ENCODE data around the gene RCBTB2. TPM values are rescaled to one million over a fixed set of nuclear protein-coding genes. Genes with fewer than 3 reads are reported as not detected.

RCBTB2 gene
- total RNA-seq, 1 donor from 2014 or later = 4.3 TPM

- Histone ChIP-seq H3K9me3 (ENCODE audit: insufficient read depth, low read depth, low read length) (peaks cover 2% of the 10 kb centered on the region), H3K36me3 (ENCODE audit: insufficient read depth, low read length) (no peaks in the 10 kb centered on the region), H3K9ac (ENCODE audit: low read length) (no peak overlapping the region), H3K4me3 (ENCODE audit: insufficient read depth, low read depth, low read length) (no peak overlapping the region), H3K4me2 (ENCODE audit: low read length) (peak overlapping the region; percentile 52), H3K4me1 (ENCODE audit: insufficient read depth, low read length) (peaks cover 12% of the 10 kb centered on the region), H3K27ac (ENCODE audit: low read depth, low read length) (no peak overlapping the region), H4K20me1 (ENCODE audit: insufficient read depth, low read length) (no peaks in the 10 kb centered on the region), H2AFZ (ENCODE audit: low read depth, low read length) (no peak overlapping the region), H3K79me2 (ENCODE audit: insufficient read depth, low read length) (no peaks in the 10 kb centered on the region), H3K27me3 (ENCODE audit: insufficient read depth, low read length) (no peaks in the 10 kb centered on the region)
- TF ChIP-seq, protein P1, sequence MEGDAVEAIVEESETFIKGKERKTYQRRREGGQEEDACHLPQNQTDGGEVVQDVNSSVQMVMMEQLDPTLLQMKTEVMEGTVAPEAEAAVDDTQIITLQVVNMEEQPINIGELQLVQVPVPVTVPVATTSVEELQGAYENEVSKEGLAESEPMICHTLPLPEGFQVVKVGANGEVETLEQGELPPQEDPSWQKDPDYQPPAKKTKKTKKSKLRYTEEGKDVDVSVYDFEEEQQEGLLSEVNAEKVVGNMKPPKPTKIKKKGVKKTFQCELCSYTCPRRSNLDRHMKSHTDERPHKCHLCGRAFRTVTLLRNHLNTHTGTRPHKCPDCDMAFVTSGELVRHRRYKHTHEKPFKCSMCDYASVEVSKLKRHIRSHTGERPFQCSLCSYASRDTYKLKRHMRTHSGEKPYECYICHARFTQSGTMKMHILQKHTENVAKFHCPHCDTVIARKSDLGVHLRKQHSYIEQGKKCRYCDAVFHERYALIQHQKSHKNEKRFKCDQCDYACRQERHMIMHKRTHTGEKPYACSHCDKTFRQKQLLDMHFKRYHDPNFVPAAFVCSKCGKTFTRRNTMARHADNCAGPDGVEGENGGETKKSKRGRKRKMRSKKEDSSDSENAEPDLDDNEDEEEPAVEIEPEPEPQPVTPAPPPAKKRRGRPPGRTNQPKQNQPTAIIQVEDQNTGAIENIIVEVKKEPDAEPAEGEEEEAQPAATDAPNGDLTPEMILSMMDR (IDR thresholded peaks at IDR 0.05; ENCODE audit: insufficient read depth, low read depth, low read length) = no peak
- no peak for TF ChIP-seq EZH2 (IDR thresholded peaks at IDR 0.05; ENCODE audit: insufficient read depth, low read length)
- FAIRE-seq (no peak), DNase-seq (ENCODE audit: low read depth) (no peak)
- H3K4me1 Mint-ChIP-seq (ENCODE audit: low read depth, unreplicated experiment) = no peaks in the 10 kb centered on the region
- no peak overlapping the region for H3K27ac Mint-ChIP-seq (ENCODE audit: unreplicated experiment)
- H3K4me3 Mint-ChIP-seq (ENCODE audit: unreplicated experiment) = no peak overlapping the region
- no peaks in the 10 kb centered on the region for H3K27me3 Mint-ChIP-seq (ENCODE audit: low read depth, unreplicated experiment)
- H3K36me3 Mint-ChIP-seq (ENCODE audit: low read depth, unreplicated experiment) = peaks cover 5% of the 10 kb centered on the region
- H3K9me3 Mint-ChIP-seq (ENCODE audit: unreplicated experiment) = peaks cover 14% of the 10 kb centered on the region
These were observed 83.2 kb downstream of the RCBTB2 start for GRCh38 chr13:48449656-48450055.

DNA sequence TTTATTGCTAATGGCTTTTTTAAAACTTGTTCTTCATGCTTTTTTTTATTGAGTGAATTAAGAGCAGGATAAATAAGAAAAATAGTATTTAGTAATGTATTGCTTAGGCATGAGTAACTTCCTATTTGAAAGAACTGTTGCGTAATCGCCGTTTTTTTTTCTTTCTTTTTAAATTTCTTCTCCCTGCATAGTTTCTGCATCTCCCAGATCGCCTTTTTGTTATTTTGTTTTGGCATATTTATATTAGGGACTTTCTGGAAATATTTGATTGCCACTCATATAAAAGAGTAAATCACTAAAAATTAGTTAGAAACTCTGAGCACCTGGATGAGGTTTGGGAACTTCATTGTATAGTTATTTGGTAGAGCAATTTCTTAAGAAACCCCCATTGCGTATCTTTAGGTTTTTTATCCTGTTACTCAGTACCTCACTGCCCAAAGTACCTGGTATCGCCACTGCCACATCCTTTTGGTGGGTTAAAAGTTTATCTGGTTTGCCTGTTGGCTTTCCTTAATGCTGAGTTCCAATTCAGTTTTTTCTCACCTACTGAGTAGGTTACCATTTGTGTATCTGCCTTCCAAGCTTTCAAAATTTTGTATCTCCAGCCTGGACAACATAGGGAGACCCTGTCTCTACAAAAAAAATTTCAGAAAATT lies 83.8 kb downstream of the RCBTB2 start:
- Histone ChIP-seq H3K4me2 (ENCODE audit: low read length) (peak overlapping the region; percentile 52), H3K27me3 (ENCODE audit: insufficient read depth, low read length) (no peaks in the 10 kb centered on the region), H3K9ac (ENCODE audit: low read length) (no peak overlapping the region), H3K9me3 (ENCODE audit: insufficient read depth, low read depth, low read length) (peaks cover 2% of the 10 kb centered on the region), H2AFZ (ENCODE audit: low read depth, low read length) (no peak overlapping the region), H3K36me3 (ENCODE audit: insufficient read depth, low read length) (no peaks in the 10 kb centered on the region), H3K79me2 (ENCODE audit: insufficient read depth, low read length) (no peaks in the 10 kb centered on the region), H3K4me3 (ENCODE audit: insufficient read depth, low read depth, low read length) (no peak overlapping the region), H4K20me1 (ENCODE audit: insufficient read depth, low read length) (no peaks in the 10 kb centered on the region), H3K27ac (ENCODE audit: low read depth, low read length) (no peak overlapping the region), H3K4me1 (ENCODE audit: insufficient read depth, low read length) (peaks cover 12% of the 10 kb centered on the region)
- Mint-ChIP-seq H3K27ac (ENCODE audit: unreplicated experiment) (no peak overlapping the region), H3K9me3 (ENCODE audit: unreplicated experiment) (peaks cover 14% of the 10 kb centered on the region), H3K36me3 (ENCODE audit: low read depth, unreplicated experiment) (peaks cover 5% of the 10 kb centered on the region), H3K4me1 (ENCODE audit: low read depth, unreplicated experiment) (no peaks in the 10 kb centered on the region), H3K27me3 (ENCODE audit: low read depth, unreplicated experiment) (no peaks in the 10 kb centered on the region), H3K4me3 (ENCODE audit: unreplicated experiment) (no peak overlapping the region)
- DNase-seq (ENCODE audit: low read depth) (peak; percentile 55), FAIRE-seq (peak; percentile 37)
- no peak for TF ChIP-seq EZH2 (IDR thresholded peaks at IDR 0.05; ENCODE audit: insufficient read depth, low read length)
- TF ChIP-seq, protein P1 (IDR thresholded peaks at IDR 0.05; ENCODE audit: insufficient read depth, low read depth, low read length) = no peak

GRCh38 chr13:48448285-48448958 lies 84.5 kb downstream of the RCBTB2 start:
- no peaks in the 10 kb centered on the region for H3K36me3 ChIP-seq (ENCODE audit: insufficient read depth, low read length)
- peak overlapping the region; percentile 52 for H3K4me2 ChIP-seq (ENCODE audit: low read length)
- Mint-ChIP-seq H3K4me1 (ENCODE audit: low read depth, unreplicated experiment) (no peaks in the 10 kb centered on the region), H3K27ac (ENCODE audit: unreplicated experiment) (no peak overlapping the region), H3K27me3 (ENCODE audit: low read depth, unreplicated experiment) (no peaks in the 10 kb centered on the region), H3K4me3 (ENCODE audit: unreplicated experiment) (no peak overlapping the region), H3K9me3 (ENCODE audit: unreplicated experiment) (peaks cover 14% of the 10 kb centered on the region), H3K36me3 (ENCODE audit: low read depth, unreplicated experiment) (peaks cover 5% of the 10 kb centered on the region)
- no peak overlapping the region for H3K9ac ChIP-seq (ENCODE audit: low read length)
- no peaks in the 10 kb centered on the region for H4K20me1 ChIP-seq (ENCODE audit: insufficient read depth, low read length)
- no peak overlapping the region for H3K4me3 ChIP-seq (ENCODE audit: insufficient read depth, low read depth, low read length)
- DNase-seq (ENCODE audit: low read depth) = no peak
- no peak for TF ChIP-seq EZH2 (IDR thresholded peaks at IDR 0.05; ENCODE audit: insufficient read depth, low read length)
- TF ChIP-seq, protein P1 (IDR thresholded peaks at IDR 0.05; ENCODE audit: insufficient read depth, low read depth, low read length) = no peak
- H3K27ac ChIP-seq (ENCODE audit: low read depth, low read length) = no peak overlapping the region
- H3K79me2 ChIP-seq (ENCODE audit: insufficient read depth, low read length) = no peaks in the 10 kb centered on the region
- peaks cover 12% of the 10 kb centered on the region for H3K4me1 ChIP-seq (ENCODE audit: insufficient read depth, low read length)
- FAIRE-seq = peak; percentile 64
- no peak overlapping the region for H2AFZ ChIP-seq (ENCODE audit: low read depth, low read length)
- peaks cover 2% of the 10 kb centered on the region for H3K9me3 ChIP-seq (ENCODE audit: insufficient read depth, low read depth, low read length)
- no peaks in the 10 kb centered on the region for H3K27me3 ChIP-seq (ENCODE audit: insufficient read depth, low read length)
